Vagina (tissue), 2 donors: Measurements from ENCODE around the gene INAFM2.

Source experiments
- POLR2A ChIP-seq, 2 donors: fragments of 450-650 bp; IDR thresholded peaks; one replicate each; pipeline ENCODE4 v1.6.1; 2017; ENCODE audit warnings: antibody characterized with exemption in 2 of 2, mild to moderate bottlenecking in 2 of 2, moderate library complexity in 2 of 2
- TF ChIP-seq, protein P1 (sequence below), 3 experiments: fragments of 450-650 bp in 2 of 3; fragments of 200-600 bp in 1 of 3; sonication (generic) in 1 of 3; IDR thresholded peaks; one replicate each; pipeline ENCODE4 v1.5.1; 2017 to 2019; ENCODE audit warnings: antibody characterized with exemption in 3 of 3, mild to moderate bottlenecking in 2 of 3, moderate library complexity in 2 of 3

GRCh38 chr15:40332113-40332781 is 8.8 kb downstream of the INAFM2 start:
- TF ChIP-seq, protein P1, sequence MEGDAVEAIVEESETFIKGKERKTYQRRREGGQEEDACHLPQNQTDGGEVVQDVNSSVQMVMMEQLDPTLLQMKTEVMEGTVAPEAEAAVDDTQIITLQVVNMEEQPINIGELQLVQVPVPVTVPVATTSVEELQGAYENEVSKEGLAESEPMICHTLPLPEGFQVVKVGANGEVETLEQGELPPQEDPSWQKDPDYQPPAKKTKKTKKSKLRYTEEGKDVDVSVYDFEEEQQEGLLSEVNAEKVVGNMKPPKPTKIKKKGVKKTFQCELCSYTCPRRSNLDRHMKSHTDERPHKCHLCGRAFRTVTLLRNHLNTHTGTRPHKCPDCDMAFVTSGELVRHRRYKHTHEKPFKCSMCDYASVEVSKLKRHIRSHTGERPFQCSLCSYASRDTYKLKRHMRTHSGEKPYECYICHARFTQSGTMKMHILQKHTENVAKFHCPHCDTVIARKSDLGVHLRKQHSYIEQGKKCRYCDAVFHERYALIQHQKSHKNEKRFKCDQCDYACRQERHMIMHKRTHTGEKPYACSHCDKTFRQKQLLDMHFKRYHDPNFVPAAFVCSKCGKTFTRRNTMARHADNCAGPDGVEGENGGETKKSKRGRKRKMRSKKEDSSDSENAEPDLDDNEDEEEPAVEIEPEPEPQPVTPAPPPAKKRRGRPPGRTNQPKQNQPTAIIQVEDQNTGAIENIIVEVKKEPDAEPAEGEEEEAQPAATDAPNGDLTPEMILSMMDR (IDR thresholded peaks at IDR 0.05) = no peak
- no peak for TF ChIP-seq POLR2A (IDR thresholded peaks at IDR 0.05)
